Superior temporal gyrus (tissue), 1 donor: ENCODE data around the gene CHMP1A.
A peak's percentile ranks its signal among the peaks of the same experiment; 100 is the strongest.
"Not testable (repeated sequence)": the region's sequence is repeated elsewhere in the genome, so short reads cannot be mapped to it uniquely, and the experiment has no call there.

Experiments
- DNase-seq: peaks from one replicate; pipeline ENCODE4 v3.0.0-alpha.2; 2016; ENCODE audit errors: extremely low spot score

CHMP1A gene

DNA sequence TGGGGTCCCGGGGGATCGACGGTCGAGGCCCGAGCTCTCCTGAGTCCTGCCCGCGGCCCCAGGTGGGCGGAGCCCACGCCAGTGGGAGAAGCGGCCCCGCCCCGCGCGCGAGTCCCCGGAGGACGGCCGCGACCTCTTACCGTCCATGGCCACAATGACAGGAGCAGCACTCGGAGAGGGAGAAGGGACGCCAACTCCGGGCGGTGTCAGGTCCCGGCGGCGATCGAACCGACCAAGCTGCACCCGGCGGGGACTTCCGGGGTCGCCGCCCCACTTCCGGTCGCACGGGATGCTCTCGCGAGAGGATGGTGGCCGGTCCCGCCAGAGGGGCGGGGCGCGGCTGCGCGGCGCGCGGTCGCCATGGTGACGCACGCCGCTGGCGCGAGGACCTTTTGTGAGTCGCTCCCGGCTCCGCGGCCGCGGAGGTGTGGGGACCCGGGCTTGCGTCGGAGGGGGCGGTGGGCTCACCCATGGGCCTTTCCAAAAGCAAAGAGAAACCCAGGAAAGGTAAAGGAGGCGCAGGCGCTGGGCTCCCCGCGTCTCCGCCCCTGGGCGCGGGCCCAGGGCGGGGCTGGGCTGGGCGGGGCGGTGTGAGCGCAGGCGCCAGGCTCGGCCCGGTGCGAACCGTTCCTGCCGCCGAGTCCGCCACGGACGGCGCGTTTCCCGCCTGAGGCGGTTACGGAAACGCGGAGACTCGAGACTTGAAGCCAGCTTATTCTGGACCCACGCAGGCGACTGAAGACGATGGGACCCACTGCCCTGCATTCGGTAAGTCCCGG, at the start of gene CHMP1A, which contains the start of gene SPATA33:
Gene CHMP1A (minus strand): TSS at position 267 of the 779 bp plus-strand sequence. CDS start 120 bp downstream, at position 147.
Gene SPATA33 (plus strand): TSS at position 395 of the 779 bp plus-strand sequence. CDS start 76 bp downstream, at position 471.
- DNase-seq, result peak; percentile 86

DNA sequence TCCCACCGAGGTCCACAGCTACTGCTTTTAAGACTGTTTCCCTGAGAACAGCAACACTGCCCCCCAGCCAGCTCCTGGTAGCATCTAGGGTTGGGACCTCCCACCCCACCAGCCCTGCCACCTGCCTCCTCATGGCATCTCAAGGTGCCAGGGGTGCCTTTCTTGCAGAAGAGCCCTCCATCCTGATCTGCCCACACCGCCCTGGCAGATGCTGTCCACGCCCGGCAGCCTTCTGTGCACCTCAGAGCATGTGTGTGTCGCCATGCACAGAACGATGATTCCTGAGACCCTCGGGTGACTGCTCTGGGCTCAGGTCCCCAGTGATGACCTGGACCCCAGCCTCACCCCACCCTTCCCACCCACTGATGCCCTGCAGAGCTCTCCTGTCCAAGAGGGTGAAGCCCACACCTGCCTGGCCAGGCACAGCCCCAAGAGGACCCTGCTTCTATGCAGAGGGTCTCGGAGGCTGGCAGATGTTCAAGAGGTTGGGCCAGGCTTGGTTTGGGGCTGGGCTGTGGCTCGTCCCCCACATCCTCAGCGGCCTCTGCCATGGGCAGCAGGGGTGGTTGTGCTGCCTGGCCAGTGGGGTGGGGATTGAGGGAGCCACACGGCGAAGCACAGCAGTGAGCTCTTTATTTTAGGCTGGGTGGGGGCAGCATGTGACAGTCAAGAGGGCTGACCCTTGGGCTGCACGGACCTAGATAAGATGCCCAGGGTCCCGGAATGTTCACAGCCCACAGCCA, 49.2 kb upstream of the CHMP1A start:
- DNase-seq, result no peak

GRCh38 chr16:89705006-89705405, 47.5 kb upstream of the CHMP1A start:
- no peak for DNase-seq

DNA sequence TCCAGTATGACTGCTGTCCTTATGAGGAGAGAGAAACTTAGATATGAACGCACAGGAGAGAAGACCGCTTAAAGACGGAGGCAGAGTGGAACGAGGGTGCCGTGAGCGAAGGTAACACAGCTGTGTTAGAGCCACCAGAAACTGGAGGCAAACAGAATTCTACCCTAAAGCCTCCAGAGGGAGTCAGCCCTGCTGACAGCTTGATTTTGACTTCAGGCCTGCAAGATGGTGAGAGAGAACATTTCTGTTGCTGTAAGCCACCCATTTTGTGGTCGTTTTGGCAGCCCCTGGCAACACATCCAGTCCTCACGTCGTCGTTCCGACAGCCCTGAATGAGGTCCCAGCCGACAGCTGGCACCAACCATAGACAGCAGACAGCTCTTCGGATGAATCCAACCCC, 46.8 kb upstream of the CHMP1A start:
- DNase-seq, result no peak

- peak; percentile 66 for DNase-seq
Measured at GRCh38 chr16:89701425-89702406, 44.2 kb upstream of the CHMP1A start, which contains the start of gene SPATA2L. SPATA2L (minus strand) TSS chr16:89701705; CDS start chr16:89701232, 473 bp downstream.

DNA sequence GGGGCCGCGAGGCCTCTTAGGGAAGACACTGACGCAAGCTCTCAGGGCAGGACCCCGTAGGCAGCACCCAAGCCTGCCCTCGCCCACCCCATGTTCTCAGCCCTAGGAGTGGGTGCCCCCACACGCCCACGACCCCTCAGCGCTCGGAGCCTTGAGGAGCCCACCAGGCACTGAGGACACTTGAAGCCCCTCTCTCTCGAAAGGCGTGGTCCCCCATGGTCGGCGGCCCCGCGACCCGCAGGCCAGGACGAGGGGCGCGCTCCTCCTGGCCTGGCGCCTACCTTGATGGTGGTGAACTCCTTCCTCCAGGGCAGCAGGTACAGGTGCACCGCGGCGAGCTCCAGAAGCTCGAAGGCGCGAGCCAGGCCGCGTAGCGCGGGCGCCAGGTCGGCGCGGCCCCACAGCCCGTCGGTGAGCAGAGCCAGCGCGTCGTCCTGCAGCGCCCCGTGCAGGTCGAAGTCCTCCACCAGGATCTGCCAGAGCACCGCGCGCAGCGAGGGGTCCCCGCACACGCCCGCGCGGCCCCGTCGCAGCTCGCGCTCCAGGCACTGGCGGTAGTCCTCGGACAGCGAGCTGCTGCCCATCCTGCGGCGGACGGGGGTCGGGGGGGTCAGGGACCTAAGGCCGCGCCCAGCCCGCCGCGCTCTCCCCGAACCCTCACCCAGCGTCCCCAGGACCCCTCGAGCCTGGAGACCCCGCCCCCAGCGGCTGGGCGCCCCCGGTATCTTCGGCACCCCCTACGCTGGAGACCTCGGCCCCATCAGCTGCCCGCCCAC, 43.3 kb upstream of the CHMP1A start:
- DNase-seq, result no peak

- DNase-seq, result peak; percentile 99
Measured at GRCh38 chr16:89700100-89700648, 42.7 kb upstream of the CHMP1A start.

- not testable (repeated sequence) for DNase-seq
Measured at GRCh38 chr16:89699629-89700099, 42.2 kb upstream of the CHMP1A start.

DNA sequence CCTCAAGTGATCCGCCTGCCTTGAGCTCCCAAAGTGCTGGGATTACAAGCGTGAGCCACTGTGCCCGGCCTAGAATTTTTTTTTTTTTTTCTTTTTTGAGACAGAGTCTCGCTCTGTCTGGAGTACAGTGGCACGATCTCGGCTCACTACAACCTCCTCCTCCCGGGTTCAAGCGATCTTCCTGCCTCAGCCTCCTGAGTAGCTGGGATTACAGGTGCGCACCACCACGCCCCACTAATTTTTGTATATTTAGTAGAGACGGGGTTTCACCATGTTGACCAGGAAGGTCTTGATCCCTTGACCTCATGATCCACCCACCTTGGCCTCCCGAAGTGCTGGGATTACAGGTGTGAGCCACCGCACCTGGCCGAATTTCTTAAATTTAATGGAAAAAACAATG, 41.2 kb upstream of the CHMP1A start:
- DNase-seq, result not testable (repeated sequence)

- DNase-seq, result no peak
Measured at GRCh38 chr16:89697616-89698331, 40.3 kb upstream of the CHMP1A start.

GRCh38 chr16:89697161-89697615, 39.7 kb upstream of the CHMP1A start:
- no peak for DNase-seq

GRCh38 chr16:89696670-89697128, 39.2 kb upstream of the CHMP1A start:
- no peak for DNase-seq

DNA sequence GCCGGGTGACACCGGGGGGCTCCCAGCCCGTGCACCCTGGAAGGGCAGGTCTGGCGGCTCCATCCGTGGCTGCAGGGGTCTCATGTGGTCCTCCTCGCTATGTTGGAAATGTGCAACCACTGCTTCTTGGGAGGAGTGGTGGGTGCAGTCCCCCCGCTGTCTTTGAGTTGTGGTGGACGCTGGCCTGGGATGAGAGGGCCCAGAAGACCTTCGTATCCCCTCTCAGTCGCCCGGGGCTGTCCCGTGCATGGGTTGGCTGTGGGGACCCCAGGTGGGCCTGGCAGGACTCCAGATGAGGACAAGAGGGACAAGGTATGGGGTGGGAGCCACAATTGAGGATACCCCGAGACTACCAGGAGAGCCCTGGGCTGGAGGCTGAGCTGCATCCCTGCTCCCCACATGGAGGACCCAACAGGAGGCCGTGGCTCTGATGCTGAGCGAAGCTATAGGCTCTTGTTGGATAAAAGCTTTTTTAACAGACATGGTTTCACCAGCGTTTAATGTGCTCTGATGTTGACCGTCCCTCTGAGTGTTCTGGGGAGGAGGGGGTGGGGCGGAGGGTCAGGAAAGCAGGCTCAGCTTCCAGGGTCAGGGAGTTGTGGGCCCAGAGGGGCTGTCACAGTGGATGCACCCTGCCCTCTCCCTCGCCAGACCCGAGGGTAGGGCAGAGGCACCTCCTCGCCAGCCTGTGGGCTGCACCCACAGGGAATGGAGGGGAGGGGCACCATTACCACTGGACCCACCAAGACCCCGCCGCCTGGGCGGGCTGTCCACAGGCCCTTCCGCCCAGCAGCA, 38.6 kb upstream of the CHMP1A start:
- DNase-seq, result no peak

- no peak for DNase-seq
Measured at GRCh38 chr16:89695086-89695874, 37.8 kb upstream of the CHMP1A start.

- DNase-seq, result not testable (repeated sequence)
Measured at GRCh38 chr16:89694784-89695085, 37.2 kb upstream of the CHMP1A start.

DNA sequence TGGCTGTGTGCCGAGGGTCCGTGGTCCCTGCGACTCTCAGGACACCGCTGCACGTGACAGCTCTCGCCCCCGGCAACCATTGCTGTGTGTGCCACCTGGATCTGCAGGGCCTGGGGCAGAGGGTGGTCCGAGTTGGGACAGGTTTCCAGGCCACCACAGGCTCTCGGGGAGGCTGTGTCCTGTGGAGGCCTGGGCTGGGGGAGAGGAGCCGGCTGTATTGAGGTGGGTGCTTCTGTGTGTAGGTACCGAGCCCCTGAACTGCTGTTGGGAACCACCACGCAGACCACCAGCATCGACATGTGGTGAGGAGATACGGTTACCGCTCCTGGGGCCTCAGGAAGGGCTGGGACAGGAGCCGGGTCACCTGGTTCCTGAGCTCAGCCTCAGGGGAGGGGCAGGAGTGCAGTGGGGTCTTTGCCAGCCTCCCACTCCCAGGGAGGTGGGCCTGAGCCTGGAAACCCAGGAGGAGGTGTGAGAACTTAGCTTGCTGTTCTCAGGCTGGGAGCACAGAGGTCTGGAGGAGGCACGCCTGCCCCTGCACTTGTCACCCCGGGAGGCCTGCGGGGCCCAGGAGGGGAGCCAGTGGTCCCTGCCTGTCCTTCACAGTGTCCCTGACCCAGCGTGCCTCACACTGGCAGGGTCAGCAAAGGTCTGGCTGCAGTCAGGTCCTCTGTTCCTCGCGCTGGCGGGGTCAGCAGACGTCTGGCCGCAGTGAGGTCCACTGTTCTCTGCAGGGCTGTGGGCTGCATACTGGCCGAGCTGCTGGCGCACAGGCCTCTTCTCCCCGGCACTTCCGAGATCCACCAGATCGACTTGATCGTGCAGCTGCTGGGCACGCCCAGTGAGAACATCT, 36.6 kb upstream of the CHMP1A start:
- no peak for DNase-seq

DNA sequence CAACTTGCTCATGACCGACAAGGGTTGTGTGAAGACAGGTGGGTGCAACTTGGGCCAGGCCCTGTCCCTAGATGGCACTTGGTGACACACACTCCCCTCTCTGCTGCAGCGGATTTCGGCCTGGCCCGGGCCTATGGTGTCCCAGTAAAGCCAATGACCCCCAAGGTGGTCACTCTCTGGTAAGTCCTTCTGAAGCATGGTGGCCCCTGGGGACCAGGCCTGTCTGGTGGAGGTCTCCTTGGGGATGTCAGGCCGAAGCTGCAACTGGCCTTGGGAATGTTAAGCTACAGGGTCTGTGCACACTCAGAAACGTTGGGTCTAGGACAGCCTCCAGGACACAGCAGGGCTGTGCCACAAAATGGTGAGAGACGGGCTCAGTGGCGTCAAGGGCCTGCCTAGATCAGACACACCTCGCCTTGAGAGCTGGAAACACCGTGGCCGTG, 35.8 kb upstream of the CHMP1A start:
- no peak for DNase-seq
